ENCODE data around the gene FOXE1.

Gene FOXE1

DNA sequence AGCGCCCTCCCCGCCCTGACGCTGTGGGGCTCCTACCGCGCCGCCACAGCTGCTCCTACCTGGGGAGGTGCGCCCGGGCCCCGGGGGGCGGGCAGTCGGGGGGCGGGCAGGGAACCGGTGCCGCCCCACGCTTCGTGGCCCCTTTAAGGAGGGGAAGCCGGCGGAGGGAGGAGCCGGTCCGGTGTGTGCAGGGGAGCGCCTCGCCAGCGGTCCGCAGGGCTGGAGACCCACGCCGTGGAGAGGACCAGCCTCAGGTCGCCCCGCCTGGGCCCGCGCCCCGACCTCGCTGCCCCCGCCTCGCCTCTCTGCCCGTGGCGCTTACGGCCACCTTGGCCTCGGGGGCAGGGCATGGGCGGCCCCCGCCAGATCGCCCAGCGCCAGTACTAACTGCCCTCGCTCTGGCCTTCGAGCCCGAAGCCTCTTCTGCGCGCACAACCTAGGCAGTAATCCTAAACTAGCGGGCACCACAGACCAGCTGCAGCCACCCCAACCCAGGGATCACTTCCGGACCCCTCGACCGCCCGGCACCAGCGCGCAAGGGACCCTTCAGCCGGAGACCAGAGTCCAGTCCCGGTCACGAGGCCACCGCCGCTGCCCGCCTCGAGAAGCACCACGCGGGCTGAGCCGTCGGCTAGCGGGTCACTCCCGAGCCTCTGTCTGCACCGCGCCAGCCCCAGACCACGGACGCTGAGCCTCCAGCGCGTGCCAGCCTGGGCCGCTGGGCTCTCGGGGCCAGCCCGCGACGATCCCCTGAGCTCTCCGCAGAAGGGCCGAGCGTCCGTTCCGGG is at the start of gene FOXE1:
Gene FOXE1 (plus strand): TSS at position 171 of the 788 bp plus-strand sequence. CDS start 689 bp downstream, outside the sequence.
- no peak for DNase-seq (ENCODE audit: low spot score)

DNA sequence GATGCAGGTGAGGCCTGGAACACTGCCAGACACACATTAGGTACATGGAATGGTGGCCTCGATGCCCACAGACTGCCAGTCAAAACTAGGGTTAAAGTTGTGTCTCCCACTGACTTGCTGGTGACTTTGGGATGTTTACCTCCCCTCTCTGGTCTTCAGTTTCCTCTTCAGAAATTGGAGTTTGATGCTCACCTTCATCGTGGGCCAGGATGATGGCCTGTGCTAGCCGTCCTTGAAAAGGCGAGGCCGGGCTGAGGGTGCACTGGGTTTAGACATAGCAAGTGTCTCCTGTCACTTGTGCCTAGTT is 49.0 kb upstream of the FOXE1 start:
- no peak for DNase-seq (ENCODE audit: low spot score)

- DNase-seq (ENCODE audit: low spot score): no peak
Measured at GRCh38 chr9:97806721-97807120, 46.3 kb upstream of the FOXE1 start.

DNA sequence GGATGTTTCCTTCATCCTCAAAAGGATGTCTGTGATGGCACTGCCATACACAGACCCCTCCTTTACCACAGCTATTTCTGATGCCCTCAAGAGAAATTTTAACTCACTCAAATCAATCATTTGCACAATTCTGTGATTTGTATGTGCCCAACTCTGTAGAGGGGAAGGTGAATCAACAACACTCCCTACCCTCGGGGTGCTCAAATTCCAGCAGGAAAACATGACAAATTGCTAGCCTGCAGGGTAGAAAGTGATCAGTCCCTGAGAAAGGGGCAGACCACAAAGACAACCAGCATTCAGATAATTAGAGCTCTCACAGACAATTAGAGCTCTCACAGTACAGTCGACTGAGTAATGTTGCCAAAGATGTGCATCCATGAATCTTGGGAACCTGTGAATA is 45.3 kb upstream of the FOXE1 start:
- DNase-seq (ENCODE audit: low spot score): no peak

DNA sequence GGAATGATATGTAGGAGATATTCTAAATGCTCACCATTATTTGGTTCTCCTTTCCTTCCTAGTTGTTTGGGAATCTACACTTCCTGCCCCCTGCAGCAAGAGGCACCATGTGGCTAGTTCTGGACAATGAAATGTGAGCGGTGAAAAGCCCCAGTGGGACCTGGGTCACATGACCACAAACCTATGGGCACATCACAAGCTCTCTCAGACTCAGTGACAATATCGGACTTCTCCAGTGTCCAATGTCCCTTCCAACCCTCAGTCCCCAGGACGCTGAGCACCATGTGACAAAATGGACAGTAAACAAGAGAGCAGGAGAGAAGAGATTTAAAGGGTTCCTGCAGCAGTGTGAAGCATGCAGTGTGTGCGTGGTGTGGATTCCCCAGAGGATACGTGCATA is 44.6 kb upstream of the FOXE1 start:
- DNase-seq (ENCODE audit: low spot score): no peak

DNA sequence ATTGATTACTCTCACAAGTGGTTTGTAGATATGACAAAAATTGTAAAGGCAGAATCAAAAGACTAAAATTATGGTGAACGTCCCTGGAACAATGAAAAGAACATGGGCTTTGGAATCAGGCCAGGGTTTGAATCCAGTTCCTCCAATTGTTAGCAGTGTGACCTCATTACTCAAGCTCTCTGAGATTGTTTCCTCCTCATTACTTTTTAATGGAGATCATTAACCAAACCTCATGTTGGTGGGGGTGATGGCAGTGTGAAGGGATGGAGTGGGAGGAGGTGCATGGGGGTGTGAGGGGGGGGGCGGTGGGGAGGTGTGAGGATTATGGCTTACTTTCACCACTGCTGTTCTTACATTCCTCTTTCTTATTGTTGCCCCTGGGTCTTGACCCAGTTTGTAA is 44.1 kb upstream of the FOXE1 start:
- DNase-seq (ENCODE audit: low spot score): no peak

- DNase-seq (ENCODE audit: low spot score): no peak
Measured at GRCh38 chr9:97809666-97810344, 43.2 kb upstream of the FOXE1 start.

- no peak for DNase-seq (ENCODE audit: low spot score)
Measured at GRCh38 chr9:97811533-97812246, 41.3 kb upstream of the FOXE1 start.

- no peak for DNase-seq (ENCODE audit: low spot score)
Measured at GRCh38 chr9:97812247-97812543, 40.8 kb upstream of the FOXE1 start.

DNA sequence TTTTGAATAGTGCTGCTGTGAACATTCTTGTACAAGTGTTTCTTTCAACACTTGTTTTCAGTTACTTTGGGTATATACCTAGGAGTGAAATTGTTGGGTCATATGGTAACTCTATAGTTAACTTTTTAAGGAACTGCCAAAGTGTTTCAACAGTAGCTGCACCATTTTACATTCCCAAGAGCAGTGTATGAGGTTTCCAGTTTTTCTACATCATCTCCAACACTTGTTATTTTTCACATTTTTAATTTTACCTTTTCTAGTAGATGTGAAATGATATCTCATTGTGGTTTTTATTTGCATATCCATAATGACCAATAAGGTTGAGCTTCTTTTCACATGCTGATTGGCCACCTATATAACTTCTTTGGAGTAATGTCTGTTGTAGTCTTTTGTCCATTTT is 40.0 kb upstream of the FOXE1 start:
- DNase-seq (ENCODE audit: low spot score): no peak

DNA sequence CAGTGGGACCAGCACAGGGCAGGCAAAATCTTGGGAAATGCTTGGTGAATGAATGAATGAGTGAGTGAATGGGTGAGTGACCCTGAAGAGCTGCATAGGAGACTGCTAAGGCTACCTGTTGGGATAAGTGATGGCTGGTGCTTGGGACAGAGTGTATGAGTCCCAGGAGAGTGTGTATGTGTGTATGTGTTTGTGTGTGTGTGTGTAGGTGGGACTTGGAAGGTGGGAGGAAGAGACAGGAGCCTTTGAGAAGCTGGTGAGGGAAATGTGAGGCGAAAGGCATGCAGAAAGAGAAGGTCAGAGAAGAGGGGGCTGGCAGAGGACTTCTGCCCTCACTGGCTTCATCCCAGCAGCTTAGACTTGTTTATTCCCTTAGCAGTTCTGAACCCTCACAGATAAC is 33.3 kb upstream of the FOXE1 start:
- no peak for DNase-seq (ENCODE audit: low spot score)

GRCh38 chr9:97820373-97820772 is 32.7 kb upstream of the FOXE1 start:
- DNase-seq (ENCODE audit: low spot score): no peak

GRCh38 chr9:97830884-97831829 is 21.9 kb upstream of the FOXE1 start:
- DNase-seq (ENCODE audit: low spot score): no peak

GRCh38 chr9:97831843-97832636 is 21.0 kb upstream of the FOXE1 start:
- DNase-seq (ENCODE audit: low spot score): no peak

- DNase-seq (ENCODE audit: low spot score): no peak
Measured at GRCh38 chr9:97840521-97840920, 12.5 kb upstream of the FOXE1 start.

DNA sequence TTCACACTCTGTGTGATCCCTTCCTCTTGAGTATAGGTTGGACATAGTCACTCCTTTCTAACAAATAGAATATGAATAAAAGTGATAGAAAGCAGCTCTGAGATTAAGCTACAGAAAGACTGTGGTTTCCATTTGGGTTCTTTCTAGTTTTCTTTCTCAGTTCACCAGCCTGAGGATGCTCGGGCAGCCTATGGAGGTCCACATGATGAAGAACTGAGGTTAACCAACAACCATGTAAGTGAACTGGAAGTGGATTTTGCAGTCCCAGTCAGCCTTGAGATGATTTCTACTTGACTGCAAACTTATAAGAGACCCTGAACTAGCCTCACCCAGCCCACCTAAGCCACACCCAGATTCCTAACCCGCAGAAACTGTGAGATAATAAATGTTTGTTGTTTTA is 10.1 kb upstream of the FOXE1 start:
- DNase-seq (ENCODE audit: low spot score): no peak

DNA sequence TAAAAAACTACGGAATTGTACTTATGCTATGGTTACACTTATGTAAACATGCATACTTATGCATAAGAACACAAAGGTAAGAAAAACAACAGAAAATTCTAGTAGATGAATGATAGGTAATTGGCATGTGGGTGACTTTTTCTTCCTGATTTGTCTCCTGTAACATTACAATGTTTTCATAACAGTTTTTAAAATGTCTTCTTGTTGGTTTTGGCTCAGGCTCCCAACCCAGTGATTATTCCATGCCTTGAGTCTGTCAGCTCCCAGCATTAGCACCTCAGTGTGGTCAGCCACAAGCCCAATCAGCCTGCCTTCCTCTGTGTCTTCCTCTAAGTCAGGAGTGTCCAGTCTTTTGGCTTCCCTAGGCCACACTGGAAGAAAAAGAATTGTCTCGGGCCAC is 7.9 kb upstream of the FOXE1 start:
- DNase-seq (ENCODE audit: low spot score): no peak

DNA sequence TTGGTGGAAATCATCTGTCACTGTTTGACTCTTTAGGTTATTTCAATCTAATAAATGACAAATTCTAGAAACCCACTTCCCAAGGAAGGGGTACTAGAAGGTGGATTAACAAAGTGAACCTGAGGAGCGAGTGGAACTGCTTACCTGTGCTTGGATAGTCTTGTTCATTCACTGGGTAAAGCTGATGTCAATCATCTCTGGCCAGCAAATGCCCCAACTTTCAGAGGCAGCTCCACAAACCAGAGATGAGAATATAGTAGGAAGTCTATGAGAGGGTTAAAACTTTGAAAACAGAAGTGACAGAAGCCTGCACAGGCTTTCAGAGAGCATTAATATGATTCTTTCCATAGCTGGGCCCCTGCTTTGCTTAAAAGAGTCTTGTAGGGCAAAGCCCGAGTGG is 7.3 kb upstream of the FOXE1 start:
- DNase-seq (ENCODE audit: low spot score): no peak

- no peak for DNase-seq (ENCODE audit: low spot score)
Measured at GRCh38 chr9:97846347-97846746, 6.7 kb upstream of the FOXE1 start.

DNA sequence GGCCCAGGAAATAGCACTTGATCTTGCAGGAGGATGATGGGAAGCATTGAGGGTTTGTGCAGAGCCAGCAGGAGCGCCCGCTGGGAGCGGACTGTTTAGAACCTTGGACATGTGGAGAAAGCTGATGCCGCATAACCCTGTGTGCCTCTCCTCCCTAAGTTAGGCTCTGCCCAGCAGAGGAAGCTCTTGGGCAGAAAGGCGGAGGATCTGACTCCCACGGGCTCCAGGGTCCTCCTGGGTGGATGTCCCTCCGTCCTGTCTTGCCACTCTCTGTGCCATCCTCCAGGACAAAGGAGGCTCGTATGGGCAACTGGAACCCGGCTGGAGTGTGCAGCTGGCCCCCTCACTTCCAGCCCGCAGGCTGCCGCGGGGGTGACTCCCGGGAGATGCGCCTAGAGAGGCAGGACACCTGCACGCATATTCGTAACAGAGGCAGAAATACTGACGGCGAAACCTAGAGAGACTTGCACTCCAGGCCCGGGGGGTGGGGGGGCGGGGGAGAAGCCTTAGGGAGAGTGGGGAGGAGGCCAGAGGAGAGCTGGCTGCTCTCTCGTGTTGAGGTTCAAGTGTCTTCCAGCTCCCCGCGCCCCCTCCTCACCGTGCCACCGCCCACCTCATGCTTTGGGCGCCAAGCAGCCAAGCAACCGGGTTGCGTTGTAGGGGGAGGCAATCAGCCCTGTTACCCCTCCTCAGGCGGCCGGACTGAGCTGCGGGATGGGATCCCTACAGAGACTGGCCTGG is 5.4 kb upstream of the FOXE1 start:
- DNase-seq (ENCODE audit: low spot score): no peak

DNA sequence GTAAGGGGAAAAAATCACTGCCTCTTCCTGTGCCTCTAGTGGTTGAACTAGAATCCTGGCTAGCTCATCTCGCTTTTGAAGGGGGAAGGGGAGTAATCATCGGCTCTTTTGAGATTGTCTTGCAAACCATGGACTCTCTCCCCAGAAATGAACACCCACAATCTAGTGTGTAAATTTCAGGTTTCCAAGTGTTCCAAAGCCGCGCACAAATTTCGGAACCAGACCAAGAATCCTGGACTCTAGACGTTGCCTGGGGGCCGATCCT is 4.9 kb upstream of the FOXE1 start:
- no peak for DNase-seq (ENCODE audit: low spot score)
